Fibroblast of skin of right quadriceps (primary cell): ENCODE data around the gene AVPR1B.

Experiments used
- DNase-seq: peaks from one replicate; pipeline ENCODE4 v3.0.0-alpha.2; 2013

The AVPR1B gene

DNA sequence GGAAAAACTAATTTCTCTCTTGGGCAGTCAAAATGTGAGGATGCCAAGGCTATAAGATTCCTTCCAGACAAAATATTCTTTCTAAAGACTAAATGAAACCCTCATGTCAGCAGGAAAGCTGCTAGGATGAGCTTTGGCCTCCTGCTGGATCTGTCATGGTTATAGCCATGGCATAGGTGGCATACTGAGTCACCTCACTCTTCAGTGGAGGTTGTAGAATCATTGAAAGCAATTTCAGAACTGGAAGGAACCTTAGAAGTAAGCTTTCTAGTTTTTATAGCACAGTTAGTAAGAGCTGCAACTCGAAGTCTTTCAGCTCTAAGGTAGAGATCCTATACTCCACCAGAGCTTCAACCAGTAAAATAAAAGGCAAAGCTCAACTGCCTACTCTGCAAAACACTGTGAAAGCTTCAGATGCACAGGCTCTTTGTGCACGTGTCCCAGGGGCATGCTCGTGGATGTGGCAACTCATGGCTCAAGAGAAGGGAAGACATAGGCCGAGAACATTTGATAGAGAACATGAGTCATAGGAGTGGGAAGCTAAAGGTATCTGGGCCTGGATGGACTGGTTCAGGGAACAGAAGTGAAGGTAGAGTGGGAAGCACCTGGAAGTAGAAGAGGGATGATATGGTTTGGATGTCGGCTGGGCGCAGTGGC is 5.8 kb downstream of the AVPR1B start:
- DNase-seq = no peak

DNA sequence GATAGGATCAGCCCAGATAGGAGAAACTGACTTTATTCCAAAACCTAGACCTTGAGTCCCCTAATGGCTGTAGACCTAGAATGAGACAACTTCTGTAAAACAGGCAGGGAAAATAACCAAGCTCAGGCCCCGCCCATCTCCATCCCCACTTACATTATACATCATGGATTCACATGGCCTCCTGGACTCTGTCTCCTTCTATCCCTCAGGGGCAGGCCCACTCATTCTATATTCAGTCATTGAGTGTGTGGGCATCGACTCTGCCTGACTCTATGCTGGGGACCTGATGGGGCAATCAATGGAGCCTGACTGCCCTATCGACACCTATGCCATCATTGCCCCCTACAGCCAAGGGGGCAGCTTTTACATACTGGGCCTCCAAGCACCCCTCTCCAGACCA is 6.4 kb downstream of the AVPR1B start:
- DNase-seq = no peak

GRCh38 chr1:206110161-206110560 is 7.0 kb downstream of the AVPR1B start:
- DNase-seq = no peak

DNA sequence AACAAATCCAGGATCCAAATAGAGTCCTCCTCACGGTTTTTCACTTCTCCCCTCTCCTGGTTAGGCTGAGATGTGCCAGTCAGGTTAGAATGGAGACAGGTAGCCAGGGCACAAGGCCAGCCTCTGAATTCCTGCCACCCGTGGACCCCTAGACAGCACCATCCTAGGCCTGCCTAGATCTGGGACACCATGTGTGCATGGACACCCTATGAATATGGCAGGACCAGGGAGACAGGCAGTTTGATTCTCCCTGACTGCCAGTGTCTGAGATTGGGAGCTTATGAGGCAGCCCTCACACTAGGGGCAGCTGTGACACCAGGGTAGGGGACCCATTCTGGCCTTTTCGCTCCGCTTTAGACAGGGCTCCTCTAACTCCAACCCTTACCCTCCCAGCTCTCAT is 7.5 kb downstream of the AVPR1B start:
- no peak for DNase-seq

- DNase-seq = no peak
Observed at GRCh38 chr1:206108635-206109034, 8.6 kb downstream of the AVPR1B start.

DNA sequence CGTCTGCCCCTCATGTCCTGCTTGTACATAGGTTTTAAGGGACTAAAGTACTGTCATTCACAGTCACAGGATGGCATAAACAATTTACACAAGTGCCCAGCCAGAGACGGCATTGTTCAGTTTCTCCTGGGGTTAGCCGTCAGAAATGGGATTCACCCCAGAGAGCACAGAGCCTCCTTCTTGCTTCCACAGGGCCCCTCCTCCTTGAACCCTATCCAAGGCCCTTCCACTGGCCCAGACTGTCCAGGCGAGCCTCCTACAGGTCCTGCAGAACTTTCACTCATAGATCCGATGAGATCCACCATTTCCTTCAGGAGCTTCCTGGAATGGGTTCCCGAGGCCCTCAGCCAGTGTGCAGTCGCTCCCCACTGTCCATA is 10.0 kb downstream of the AVPR1B start:
- no peak for DNase-seq

DNA sequence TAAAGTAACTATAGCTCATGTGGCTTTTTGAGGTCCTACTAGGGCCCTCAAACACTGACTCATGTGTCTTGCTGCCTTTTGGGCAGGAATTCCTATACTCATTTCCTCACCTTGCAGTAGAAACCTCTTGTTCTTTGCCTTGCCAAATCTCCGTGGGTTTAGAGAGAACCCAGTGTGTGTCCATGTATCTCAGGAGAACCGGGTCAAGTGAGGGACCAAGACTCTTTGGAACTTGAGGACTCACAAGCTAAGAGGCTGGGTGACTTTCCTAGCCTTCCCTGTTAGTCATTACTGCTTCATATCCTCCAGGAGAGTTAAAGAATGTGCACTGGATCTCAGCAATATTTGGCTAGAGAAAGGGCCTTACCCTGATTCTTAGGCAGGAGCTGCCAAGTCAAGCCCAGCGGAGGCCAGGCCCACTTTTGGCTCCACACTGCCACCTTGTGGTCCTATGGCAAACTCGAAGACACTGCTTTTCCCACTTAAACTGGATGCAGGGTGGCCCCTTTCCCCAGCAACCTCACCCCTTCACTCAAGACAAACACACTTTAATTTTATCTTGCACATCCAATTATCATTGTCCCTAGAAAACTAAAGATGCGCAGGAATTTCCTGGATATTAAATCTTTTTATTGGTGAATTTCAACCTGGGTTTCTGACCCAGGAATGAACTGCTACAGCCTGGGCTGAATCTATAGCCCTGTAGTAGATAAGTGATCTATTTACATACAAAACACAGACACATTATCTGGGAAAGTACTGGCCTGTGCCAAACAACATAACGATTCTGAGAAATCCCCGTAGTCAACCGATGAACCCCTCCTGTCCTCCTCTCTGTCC is 10.6 kb downstream of the AVPR1B start:
- DNase-seq = peak; percentile 80

GRCh38 chr1:206105464-206105995 is 11.7 kb downstream of the AVPR1B start:
- DNase-seq = no peak

DNA sequence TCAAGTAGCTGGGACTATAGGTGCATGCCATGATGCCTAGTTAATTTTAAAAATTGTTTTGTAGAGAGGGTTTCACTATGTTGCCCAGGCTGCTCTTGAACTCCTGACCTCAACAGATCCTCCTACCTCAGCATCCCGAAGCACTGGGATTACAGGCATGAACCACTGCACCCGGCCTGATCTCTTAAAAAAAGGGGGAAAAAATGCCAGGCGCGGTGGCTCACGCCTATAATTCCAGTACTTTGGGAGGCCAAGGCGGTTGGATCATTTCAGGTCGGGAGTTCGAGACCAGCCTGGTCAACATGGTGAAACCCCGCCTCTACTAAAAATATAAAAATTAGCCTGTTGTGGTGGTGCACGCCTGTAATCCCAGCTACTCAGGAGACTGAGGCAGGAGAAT is 13.2 kb downstream of the AVPR1B start:
- DNase-seq = no peak

DNA sequence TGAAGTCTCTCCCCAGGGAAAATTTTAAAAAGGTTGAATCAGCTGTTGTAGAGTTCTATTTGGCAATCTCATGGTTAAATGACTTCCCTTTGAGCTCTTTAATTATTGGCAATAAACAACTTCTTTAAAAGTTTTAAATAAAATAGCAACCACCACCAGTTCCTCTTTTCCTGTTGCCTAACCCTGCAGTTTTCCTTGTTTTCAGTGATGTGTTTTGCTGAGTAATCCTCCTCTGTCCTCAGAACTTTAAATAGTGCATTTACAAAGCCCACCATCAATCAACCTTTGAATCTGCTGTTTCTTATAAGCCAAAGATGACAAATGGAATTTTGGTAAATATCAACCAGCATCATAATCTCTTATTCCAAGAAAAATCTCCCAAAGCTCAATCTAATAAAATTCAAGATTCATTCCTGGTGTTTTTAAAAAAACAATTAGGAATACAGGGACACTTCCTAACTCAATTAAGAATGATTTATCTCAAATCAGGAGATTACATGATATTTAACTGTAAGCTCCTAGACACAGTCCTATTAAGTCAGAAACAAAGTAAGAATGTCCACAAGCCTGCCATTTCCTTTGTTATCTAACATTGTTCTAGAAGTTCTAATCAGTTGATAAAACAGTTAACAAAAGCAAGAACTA is 14.8 kb downstream of the AVPR1B start:
- DNase-seq = no peak

DNA sequence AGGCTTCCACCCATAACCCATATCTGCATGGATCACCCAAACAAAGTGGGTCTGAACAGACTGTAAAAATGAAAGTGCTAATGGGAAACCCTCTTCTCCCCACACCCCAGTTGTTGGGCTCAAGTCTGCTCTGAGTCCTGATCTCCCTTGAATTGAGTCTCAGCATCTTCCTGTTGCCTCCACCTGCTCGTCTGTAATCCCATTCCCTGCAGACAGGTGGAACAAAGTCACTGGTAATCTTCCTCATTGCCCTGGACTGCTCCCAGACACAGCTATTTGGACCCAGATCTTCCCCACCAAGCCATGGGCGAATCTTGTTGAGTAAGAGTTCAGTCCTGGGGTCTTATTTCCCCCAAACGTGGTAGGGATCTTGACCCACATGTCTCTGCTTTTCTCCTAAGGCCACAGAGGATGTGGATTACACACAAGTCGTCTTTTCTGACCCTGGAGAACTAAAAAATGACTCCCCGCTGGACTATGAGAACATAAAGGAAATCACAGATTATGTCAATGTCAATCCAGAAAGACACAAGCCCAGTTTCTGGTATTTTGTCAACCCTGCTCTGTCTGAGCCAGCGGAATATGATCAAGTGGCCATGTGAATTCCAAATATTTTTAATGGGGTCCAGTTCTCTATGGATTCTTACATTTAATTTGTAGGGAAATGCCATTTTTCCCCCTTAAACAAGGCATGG is 15.7 kb downstream of the AVPR1B start:
- DNase-seq = no peak

DNA sequence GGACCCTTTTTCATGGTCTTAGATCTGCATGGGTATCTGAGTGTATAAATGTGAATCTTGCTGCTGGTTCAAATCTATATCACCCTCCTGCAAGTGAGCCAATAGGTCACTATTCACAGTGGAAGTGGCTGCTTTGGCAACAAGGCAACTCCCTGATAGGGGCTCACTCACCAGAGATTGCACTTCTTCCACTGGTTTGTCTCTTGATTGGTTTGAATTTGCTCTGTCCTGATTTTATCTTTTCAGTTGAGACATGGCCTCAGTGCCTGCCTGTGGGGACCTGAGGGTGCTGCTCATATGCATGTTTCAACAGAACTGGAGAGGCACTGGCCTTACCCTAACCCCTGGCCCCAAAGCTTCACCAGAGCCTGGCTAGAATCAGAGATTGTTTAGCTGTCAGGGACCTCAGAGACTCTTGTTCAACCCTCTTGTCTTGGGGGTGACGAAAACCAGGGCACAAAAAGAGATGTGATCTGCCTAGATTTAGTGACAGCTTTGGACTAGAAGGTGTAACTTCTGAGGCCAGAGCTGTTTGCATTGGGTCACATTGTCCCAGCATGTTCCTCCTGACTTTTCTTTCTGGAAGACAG is 16.9 kb downstream of the AVPR1B start:
- DNase-seq = no peak

GRCh38 chr1:206098242-206098919 is 18.8 kb downstream of the AVPR1B start:
- no peak for DNase-seq

- DNase-seq = no peak
Observed at GRCh38 chr1:206097381-206097780, 19.8 kb downstream of the AVPR1B start.

GRCh38 chr1:206094024-206094423 is 23.2 kb downstream of the AVPR1B start:
- no peak for DNase-seq

DNA sequence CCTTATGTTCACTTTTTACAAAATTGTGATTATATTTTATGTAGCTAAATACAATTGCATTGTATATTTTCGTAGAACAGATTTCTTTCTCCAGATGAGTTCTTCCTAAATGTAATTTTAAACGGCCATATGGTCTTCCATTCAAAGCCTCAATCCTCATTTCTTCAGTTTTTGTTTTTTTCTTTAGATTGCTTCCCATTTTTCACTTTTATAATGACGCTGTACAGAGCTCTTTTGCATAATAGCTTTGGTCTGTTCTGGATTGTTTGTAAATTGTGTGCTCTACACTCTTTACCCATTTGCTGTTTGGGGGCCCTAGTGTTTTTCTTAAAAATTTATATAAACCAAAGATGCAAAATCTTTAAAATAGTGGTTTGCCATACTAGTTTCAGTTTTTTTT is 27.8 kb downstream of the AVPR1B start:
- DNase-seq = no peak

- DNase-seq = no peak
Observed at GRCh38 chr1:206087091-206087490, 30.1 kb downstream of the AVPR1B start.

DNA sequence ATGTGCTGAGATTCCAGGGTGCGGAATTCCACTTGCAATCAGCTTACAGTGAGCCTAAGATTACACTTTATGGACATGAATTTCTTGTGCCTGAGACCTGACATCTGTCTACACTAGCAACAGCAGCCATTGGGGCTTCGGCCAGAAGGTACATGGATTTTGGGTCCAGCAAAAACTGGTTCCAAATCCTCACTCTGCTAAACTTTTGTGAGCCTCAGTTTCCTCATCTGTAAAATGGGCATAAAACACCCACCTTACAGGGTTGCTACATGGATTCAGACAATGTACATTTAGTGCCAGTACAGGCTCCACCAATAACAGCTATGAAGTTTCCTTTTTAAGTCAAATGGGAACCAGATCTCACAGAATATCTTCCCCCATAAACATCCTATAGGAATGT is 33.4 kb downstream of the AVPR1B start:
- no peak for DNase-seq

DNA sequence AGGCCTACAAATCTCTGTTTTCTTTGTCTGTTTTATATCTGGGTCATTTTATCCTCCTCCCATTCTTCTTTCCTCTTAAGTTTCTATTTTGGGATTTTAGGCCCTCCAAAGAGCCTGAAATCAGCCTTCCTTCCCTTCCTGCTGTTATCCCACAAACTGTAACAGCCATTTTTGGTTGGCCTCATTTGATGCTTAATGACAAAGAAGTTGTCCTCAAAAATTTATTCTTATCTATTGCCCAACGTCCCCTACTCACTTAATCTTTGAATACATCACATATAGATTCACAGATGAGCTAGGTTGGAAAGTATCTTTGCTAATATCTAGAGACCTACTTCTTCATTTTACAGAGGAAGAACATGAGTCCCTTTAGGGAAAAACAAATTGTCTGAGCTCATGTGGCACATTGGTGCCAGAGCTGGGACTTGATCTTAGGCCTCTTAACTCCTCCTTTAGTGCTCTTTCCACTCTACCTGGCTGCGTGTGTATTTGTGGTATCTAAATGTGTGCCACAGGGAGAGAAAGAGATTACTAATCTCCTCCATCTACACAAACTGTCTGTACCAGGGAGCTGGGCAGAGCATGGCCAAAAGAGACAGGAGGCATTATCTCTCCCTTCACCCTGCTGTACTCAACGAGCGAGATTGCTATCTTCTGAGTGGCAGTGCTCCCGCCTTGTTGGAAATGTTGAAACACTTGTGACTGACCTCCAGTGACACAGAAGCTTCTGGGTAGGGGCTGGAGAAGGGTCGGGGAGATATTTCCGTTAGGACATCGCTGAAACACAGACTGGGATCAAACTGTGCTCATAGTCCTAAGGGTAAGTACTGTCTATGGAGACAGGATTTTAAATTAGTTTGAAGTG is 34.1 kb downstream of the AVPR1B start:
- DNase-seq = no peak

GRCh38 chr1:206081856-206082255 is 35.3 kb downstream of the AVPR1B start:
- no peak for DNase-seq
